ENCODE data around the gene FAM136A.

FAM136A gene

GRCh38 chr2:70341477-70341765 is 39.6 kb upstream of the FAM136A start:
- no peak overlapping the region for H2AFZ ChIP-seq

GRCh38 chr2:70340761-70341476 is 39.1 kb upstream of the FAM136A start:
- Histone ChIP-seq H3K79me2 (no peaks in the 10 kb centered on the region), H3K36me3 (ENCODE audit: control insufficient read depth, insufficient read depth, low read length) (no peaks in the 10 kb centered on the region), H3K9ac (no peak overlapping the region), H2AFZ (no peak overlapping the region), H3K4me2 (ENCODE audit: low read length) (no peak overlapping the region), H3K4me1 (no peaks in the 10 kb centered on the region), H3K4me3 (ENCODE audit: low read depth, low read length) (no peak overlapping the region), H3K27me3 (ENCODE audit: control insufficient read depth, insufficient read depth, low read length) (no peaks in the 10 kb centered on the region), H3K9me3 (ENCODE audit: control insufficient read depth, low read length) (no peaks in the 10 kb centered on the region), H3K27ac (no peak overlapping the region)
- peak; percentile 84 for TF ChIP-seq CTCF (IDR thresholded peaks at IDR 0.05)

More at GRCh38 chr2:70341477-70341765, 39.6 kb upstream of the FAM136A start:
- H3K4me1 ChIP-seq: no peaks in the 10 kb centered on the region
- H3K4me2 ChIP-seq (ENCODE audit: low read length): no peak overlapping the region
- no peak overlapping the region for H3K4me3 ChIP-seq (ENCODE audit: low read depth, low read length)
- H3K27ac ChIP-seq: no peak overlapping the region
- no peaks in the 10 kb centered on the region for H3K79me2 ChIP-seq
- H3K9me3 ChIP-seq (ENCODE audit: control insufficient read depth, low read length): no peaks in the 10 kb centered on the region
- no peaks in the 10 kb centered on the region for H3K27me3 ChIP-seq (ENCODE audit: control insufficient read depth, insufficient read depth, low read length)
- no peaks in the 10 kb centered on the region for H3K36me3 ChIP-seq (ENCODE audit: control insufficient read depth, insufficient read depth, low read length)
- no peak for TF ChIP-seq CTCF (IDR thresholded peaks at IDR 0.05)
- H3K9ac ChIP-seq: no peak overlapping the region

- Histone ChIP-seq H3K4me3 (ENCODE audit: low read depth, low read length) (no peak overlapping the region), H3K9me3 (ENCODE audit: control insufficient read depth, low read length) (no peaks in the 10 kb centered on the region), H3K27me3 (ENCODE audit: control insufficient read depth, insufficient read depth, low read length) (no peaks in the 10 kb centered on the region), H3K79me2 (no peaks in the 10 kb centered on the region), H3K27ac (no peak overlapping the region), H2AFZ (no peak overlapping the region), H3K36me3 (ENCODE audit: control insufficient read depth, insufficient read depth, low read length) (no peaks in the 10 kb centered on the region), H3K9ac (no peak overlapping the region), H3K4me2 (ENCODE audit: low read length) (no peak overlapping the region), H3K4me1 (no peaks in the 10 kb centered on the region)
- no peak for TF ChIP-seq CTCF (IDR thresholded peaks at IDR 0.05)
Measured at GRCh38 chr2:70340075-70340474, 38.2 kb upstream of the FAM136A start.

GRCh38 chr2:70336552-70336951 is 34.7 kb upstream of the FAM136A start:
- H3K27ac ChIP-seq: no peak overlapping the region
- no peak overlapping the region for H2AFZ ChIP-seq
- H3K36me3 ChIP-seq (ENCODE audit: control insufficient read depth, insufficient read depth, low read length): no peaks in the 10 kb centered on the region
- no peaks in the 10 kb centered on the region for H3K79me2 ChIP-seq
- no peaks in the 10 kb centered on the region for H3K9me3 ChIP-seq (ENCODE audit: control insufficient read depth, low read length)
- no peaks in the 10 kb centered on the region for H3K4me1 ChIP-seq
- H3K4me3 ChIP-seq (ENCODE audit: low read depth, low read length): no peak overlapping the region
- no peaks in the 10 kb centered on the region for H3K27me3 ChIP-seq (ENCODE audit: control insufficient read depth, insufficient read depth, low read length)
- no peak overlapping the region for H3K4me2 ChIP-seq (ENCODE audit: low read length)
- no peak overlapping the region for H3K9ac ChIP-seq
- no peak for TF ChIP-seq CTCF (IDR thresholded peaks at IDR 0.05)

- H3K79me2 ChIP-seq: no peaks in the 10 kb centered on the region
- no peak overlapping the region for H3K4me3 ChIP-seq (ENCODE audit: low read depth, low read length)
- no peaks in the 10 kb centered on the region for H3K36me3 ChIP-seq (ENCODE audit: control insufficient read depth, insufficient read depth, low read length)
- no peaks in the 10 kb centered on the region for H3K4me1 ChIP-seq
- no peak overlapping the region for H3K27ac ChIP-seq
- H3K9ac ChIP-seq: no peak overlapping the region
- TF ChIP-seq CTCF (IDR thresholded peaks at IDR 0.05): no peak
- no peaks in the 10 kb centered on the region for H3K9me3 ChIP-seq (ENCODE audit: control insufficient read depth, low read length)
- no peaks in the 10 kb centered on the region for H3K27me3 ChIP-seq (ENCODE audit: control insufficient read depth, insufficient read depth, low read length)
- no peak overlapping the region for H2AFZ ChIP-seq
- H3K4me2 ChIP-seq (ENCODE audit: low read length): no peak overlapping the region
Measured at GRCh38 chr2:70331012-70331411, 29.1 kb upstream of the FAM136A start.

Data from parathyroid adenoma (tissue), 2 donors.